Duodenal mucosa (tissue), 2 donors: ENCODE measurements around the gene SRPK1.
A peak's percentile ranks its signal among the peaks of the same experiment; 100 is the strongest.

Experiments used
- H3K27ac ChIP-seq: one replicate; pipeline ENCODE4 v1.7.0; 2013; ENCODE audit warnings: low read depth, low read length
- H3K27me3 ChIP-seq, 2 donors: one replicate each; pipeline ENCODE4 v1.7.0; 2013; ENCODE audit warnings: low read length in 2 of 2, control low read depth in 1 of 2; ENCODE audit not compliant: insufficient read depth in 2 of 2, control insufficient read depth in 1 of 2
- H3K36me3 ChIP-seq, 2 donors: one replicate each; pipeline ENCODE4 v1.7.0; 2013; ENCODE audit warnings: low read length in 2 of 2, control low read depth in 1 of 2; ENCODE audit not compliant: insufficient read depth in 2 of 2, control insufficient read depth in 1 of 2
- H3K4me1 ChIP-seq, 2 donors: one replicate each; pipeline ENCODE4 v1.7.0; 2013; ENCODE audit warnings: low read length in 2 of 2, control low read depth in 1 of 2; ENCODE audit not compliant: insufficient read depth in 2 of 2, control insufficient read depth in 1 of 2
- H3K4me3 ChIP-seq, 2 donors: one replicate each; pipeline ENCODE4 v1.7.0; 2013; ENCODE audit warnings: low read length in 2 of 2, low read depth in 1 of 2
- H3K9ac ChIP-seq, 2 donors: one replicate each; pipeline ENCODE4 v1.7.0; 2013; ENCODE audit warnings: low read length in 2 of 2, low read depth in 1 of 2
- H3K9me3 ChIP-seq, 2 donors: one replicate each; pipeline ENCODE4 v1.7.0; 2013; ENCODE audit warnings: low read length in 2 of 2, control low read depth in 1 of 2; ENCODE audit not compliant: control insufficient read depth in 1 of 2

SRPK1 gene

GRCh38 chr6:35920793-35921732 lies at the start of gene SRPK1:
SRPK1 (minus strand) TSS chr6:35921098; CDS start chr6:35921056, 42 bp downstream.
- H3K9ac ChIP-seq: peak within 1 kb of the TSS; percentile 71 to 92
- H3K27ac ChIP-seq: peak within 1 kb of the TSS; percentile 69
- peak within 1 kb of the TSS; percentile 87 to 99 for H3K4me3 ChIP-seq
- H3K36me3 ChIP-seq: no peaks in the 10 kb centered on the region
- peaks cover 24 to 31% of the 10 kb centered on the region in 2 donors for H3K4me1 ChIP-seq
- no peaks in the 10 kb centered on the region for H3K27me3 ChIP-seq
- no peaks in the 10 kb centered on the region for H3K9me3 ChIP-seq

GRCh38 chr6:35970181-35970580 lies 49.3 kb upstream of the SRPK1 start:
- no peak overlapping the region for H3K4me3 ChIP-seq
- H3K4me1 ChIP-seq: peaks cover 7 to 9% of the 10 kb centered on the region in 2 donors
- no peak overlapping the region for H3K9ac ChIP-seq
- H3K27me3 ChIP-seq: no peaks in the 10 kb centered on the region
- no peaks in the 10 kb centered on the region for H3K9me3 ChIP-seq
- no peak overlapping the region for H3K27ac ChIP-seq
- no peaks in the 10 kb centered on the region for H3K36me3 ChIP-seq

DNA sequence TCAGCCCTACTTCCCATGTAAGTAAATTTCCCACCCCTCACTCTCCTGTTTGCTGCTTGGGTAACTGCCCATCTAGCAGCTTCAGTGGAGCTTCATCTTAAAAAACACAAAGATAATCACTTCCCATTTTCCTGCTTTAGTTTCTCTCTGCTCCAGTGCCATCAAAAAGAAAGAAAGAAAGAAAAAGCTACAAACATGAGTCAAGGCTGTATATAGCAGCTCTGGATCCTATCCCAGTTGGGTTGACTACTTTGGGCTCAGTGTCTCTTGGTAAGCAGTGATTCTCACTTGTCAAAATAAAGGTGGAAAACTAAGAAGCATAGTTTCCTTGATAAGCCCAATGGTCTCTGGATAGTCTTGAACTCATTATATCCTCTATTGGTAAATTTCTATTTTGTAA lies 48.7 kb upstream of the SRPK1 start:
- Histone ChIP-seq H3K9ac (no peak overlapping the region), H3K4me1 (peaks cover 7 to 9% of the 10 kb centered on the region in 2 donors), H3K27ac (no peak overlapping the region), H3K4me3 (no peak overlapping the region), H3K27me3 (no peaks in the 10 kb centered on the region), H3K9me3 (no peaks in the 10 kb centered on the region), H3K36me3 (no peaks in the 10 kb centered on the region)

- H3K9me3 ChIP-seq: no peaks in the 10 kb centered on the region
- no peak overlapping the region for H3K27ac ChIP-seq
- no peaks in the 10 kb centered on the region for H3K27me3 ChIP-seq
- peaks cover 7 to 9% of the 10 kb centered on the region in 2 donors for H3K4me1 ChIP-seq
- H3K9ac ChIP-seq: no peak overlapping the region
- H3K36me3 ChIP-seq: no peaks in the 10 kb centered on the region
- no peak overlapping the region for H3K4me3 ChIP-seq
Measured at GRCh38 chr6:35968821-35969220, 47.9 kb upstream of the SRPK1 start.

DNA sequence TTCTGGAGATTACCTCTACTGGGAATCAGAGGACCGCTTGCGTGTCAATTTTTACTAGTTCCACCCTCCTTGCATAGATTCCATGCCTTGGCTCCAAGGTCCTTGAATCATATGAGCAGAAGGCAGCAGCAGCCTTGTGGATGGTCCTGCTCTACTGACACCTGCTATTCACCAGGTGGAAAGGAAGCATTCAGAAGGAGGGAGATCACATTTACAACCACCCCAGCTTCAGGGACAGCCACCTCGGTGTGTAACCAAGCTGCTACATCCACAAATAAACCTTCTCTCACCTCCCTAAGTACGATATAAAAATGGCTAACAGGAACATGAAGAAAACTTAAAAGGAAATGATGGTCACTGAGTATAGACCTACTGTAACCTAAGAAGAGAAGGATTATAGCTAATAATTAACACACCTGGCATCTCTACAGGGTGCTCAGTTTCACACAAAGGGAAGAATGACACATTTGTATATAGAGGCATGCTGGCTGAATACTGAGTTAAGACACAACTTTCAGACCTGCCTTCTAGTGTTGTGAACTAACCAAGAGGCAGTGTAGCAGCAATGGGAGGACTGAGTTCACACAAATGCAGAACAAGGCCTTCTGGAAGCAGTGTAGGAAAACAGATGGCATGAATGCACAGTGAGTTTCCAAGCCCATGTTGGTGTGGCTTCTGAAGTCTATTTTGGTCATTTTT lies 46.3 kb upstream of the SRPK1 start:
- no peak overlapping the region for H3K9ac ChIP-seq
- H3K36me3 ChIP-seq: no peaks in the 10 kb centered on the region
- H3K4me3 ChIP-seq: no peak overlapping the region
- no peaks in the 10 kb centered on the region for H3K27me3 ChIP-seq
- no peak overlapping the region for H3K27ac ChIP-seq
- peaks cover 0 to 6% of the 10 kb centered on the region in 2 donors for H3K4me1 ChIP-seq
- H3K9me3 ChIP-seq: no peaks in the 10 kb centered on the region

- H3K4me1 ChIP-seq: peaks cover 0 to 6% of the 10 kb centered on the region in 2 donors
- no peak overlapping the region for H3K9ac ChIP-seq
- peaks cover 0 to 4% of the 10 kb centered on the region in 2 donors for H3K27me3 ChIP-seq
- H3K4me3 ChIP-seq: no peak overlapping the region
- H3K36me3 ChIP-seq: no peaks in the 10 kb centered on the region
- H3K27ac ChIP-seq: no peak overlapping the region
- no peaks in the 10 kb centered on the region for H3K9me3 ChIP-seq
Measured at GRCh38 chr6:35962779-35963560, 42.1 kb upstream of the SRPK1 start.

DNA sequence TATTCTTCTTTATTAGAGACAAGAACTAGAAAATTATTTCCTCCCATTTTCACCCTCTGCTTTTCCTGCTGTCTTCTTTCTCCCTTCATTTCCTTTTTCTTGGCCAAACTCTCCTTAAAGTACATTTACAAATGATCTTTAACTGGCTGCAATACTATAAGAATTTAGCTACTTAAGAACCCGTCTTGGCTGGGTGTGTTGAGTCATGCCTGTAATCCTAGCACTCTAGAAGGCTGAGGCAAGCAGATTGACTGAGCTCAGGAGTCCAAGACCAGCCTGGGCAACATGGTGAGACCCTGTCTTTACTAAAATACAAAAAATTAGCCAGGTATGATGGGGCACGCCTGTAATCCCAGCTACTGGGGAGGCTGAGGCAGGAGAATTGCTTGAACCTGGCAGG lies 39.3 kb upstream of the SRPK1 start:
- Histone ChIP-seq H3K4me3 (no peak overlapping the region), H3K9me3 (no peaks in the 10 kb centered on the region), H3K27ac (no peak overlapping the region), H3K4me1 (no peaks in the 10 kb centered on the region), H3K9ac (no peak overlapping the region), H3K36me3 (no peaks in the 10 kb centered on the region), H3K27me3 (peaks cover 0 to 4% of the 10 kb centered on the region in 2 donors)

- Histone ChIP-seq H3K4me3 (no peak overlapping the region), H3K27ac (no peak overlapping the region), H3K36me3 (no peaks in the 10 kb centered on the region), H3K9me3 (no peaks in the 10 kb centered on the region), H3K4me1 (peaks cover 0 to 8% of the 10 kb centered on the region in 2 donors), H3K9ac (no peak overlapping the region), H3K27me3 (peaks cover 0 to 4% of the 10 kb centered on the region in 2 donors)
Measured at GRCh38 chr6:35955970-35956369, 35.1 kb upstream of the SRPK1 start.

DNA sequence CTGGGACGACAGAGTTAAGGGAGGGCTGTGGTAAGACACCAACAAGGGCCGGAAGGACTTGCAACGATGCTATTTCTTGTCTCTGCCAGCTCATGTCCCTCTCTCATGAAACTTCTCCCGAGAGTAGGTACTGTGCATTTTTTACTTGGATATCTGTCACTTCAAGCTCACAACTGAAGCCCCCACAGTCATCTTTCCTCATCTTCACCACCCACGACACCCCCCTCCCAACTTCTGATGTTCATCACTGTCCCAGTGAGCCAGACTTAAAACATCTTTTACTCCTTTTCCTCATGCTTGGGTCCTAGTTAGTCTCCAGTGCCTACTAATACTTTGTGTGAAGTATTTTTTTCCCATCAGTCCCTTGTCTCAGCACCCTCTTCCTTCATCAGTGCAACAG lies 34.6 kb upstream of the SRPK1 start:
- no peaks in the 10 kb centered on the region for H3K9me3 ChIP-seq
- H3K4me1 ChIP-seq: peaks cover 0 to 8% of the 10 kb centered on the region in 2 donors
- H3K4me3 ChIP-seq: no peak overlapping the region
- H3K27me3 ChIP-seq: peaks cover 0 to 4% of the 10 kb centered on the region in 2 donors
- H3K36me3 ChIP-seq: no peaks in the 10 kb centered on the region
- no peak overlapping the region for H3K27ac ChIP-seq
- H3K9ac ChIP-seq: no peak overlapping the region
